Measurements from ENCODE around the gene LARP6. TPM values are rescaled to one million over a fixed set of nuclear protein-coding genes. Genes with fewer than 3 reads are reported as not detected.

LARP6 gene
- total RNA-seq, 1 donor from 2014 or later = 28.8 TPM

GRCh38 chr15:70793694-70794093, 60.3 kb downstream of the LARP6 start:
- no peak for DNase-seq (ENCODE audit: low read depth)
- no peak for TF ChIP-seq CTCF (conservative IDR thresholded peaks at IDR 0.05; ENCODE audit: low read depth, low read length)
- H3K4me3 ChIP-seq (ENCODE audit: low read depth, low read length) = no peak overlapping the region

DNA sequence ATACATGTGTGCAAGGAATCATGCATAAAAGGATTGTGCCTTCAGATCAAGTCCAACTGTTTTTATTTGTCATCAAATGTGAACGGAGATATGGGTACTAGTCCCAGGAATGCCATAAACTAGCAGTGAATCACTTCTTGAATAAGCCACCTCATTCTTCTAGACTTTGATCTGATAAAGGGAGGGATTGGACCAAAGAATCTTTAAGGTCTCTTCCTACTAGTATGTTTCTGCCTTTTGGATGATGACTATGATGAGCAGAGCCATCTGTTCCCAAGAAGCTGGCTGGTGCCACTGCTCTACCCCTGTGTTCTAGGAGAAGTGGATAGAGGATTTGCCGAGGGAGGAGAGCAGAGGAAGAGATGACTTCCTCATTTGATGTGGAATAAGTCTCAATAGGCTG, 61.8 kb downstream of the LARP6 start:
- TF ChIP-seq CTCF (conservative IDR thresholded peaks at IDR 0.05; ENCODE audit: low read depth, low read length) = no peak
- DNase-seq (ENCODE audit: low read depth) = peak; percentile 73
- no peak overlapping the region for H3K4me3 ChIP-seq (ENCODE audit: low read depth, low read length)

DNA sequence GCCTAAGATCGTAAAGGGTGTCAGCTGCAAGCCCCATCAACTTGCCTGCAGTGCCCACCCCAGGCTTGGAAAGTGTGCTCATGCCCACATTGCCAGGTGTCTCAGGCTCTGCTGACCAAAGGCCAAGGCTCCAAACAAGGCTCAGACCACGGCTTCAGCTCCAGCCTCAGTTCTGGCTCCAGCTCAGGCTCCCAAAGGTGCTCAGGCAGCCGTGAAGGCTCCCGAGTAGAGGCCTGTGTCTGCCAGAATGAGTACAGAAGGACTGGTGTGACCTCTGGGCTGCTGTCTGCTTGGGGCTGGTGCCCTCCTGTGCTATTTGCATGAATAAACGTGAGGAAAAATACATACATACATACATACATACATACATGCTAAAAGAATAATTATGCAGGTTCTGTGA, 62.7 kb downstream of the LARP6 start:
- no peak overlapping the region for H3K4me3 ChIP-seq (ENCODE audit: low read depth, low read length)
- DNase-seq (ENCODE audit: low read depth) = no peak
- TF ChIP-seq CTCF (conservative IDR thresholded peaks at IDR 0.05; ENCODE audit: low read depth, low read length) = peak; percentile 27

DNA sequence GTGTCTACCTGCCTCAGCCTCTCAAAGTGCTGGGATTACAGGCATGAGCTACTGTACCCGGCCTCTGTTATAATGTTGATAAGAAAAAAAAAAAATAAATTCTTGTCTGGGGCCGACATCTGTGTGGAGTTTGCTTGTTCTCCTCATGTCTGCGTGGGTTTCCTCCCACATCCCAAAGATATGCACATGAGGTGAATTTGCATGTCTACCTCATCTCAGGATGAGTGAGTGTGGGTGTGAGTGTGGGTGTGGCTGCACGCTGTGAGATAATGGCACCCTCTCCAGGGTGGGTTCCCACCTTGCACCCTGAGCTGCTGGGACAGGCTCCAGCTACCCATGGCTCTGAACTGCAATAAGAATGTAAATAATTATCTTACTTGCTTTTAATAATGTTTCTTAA, 64.7 kb downstream of the LARP6 start:
- H3K4me3 ChIP-seq (ENCODE audit: low read depth, low read length) = no peak overlapping the region
- no peak for TF ChIP-seq CTCF (conservative IDR thresholded peaks at IDR 0.05; ENCODE audit: low read depth, low read length)
- no peak for DNase-seq (ENCODE audit: low read depth)

DNA sequence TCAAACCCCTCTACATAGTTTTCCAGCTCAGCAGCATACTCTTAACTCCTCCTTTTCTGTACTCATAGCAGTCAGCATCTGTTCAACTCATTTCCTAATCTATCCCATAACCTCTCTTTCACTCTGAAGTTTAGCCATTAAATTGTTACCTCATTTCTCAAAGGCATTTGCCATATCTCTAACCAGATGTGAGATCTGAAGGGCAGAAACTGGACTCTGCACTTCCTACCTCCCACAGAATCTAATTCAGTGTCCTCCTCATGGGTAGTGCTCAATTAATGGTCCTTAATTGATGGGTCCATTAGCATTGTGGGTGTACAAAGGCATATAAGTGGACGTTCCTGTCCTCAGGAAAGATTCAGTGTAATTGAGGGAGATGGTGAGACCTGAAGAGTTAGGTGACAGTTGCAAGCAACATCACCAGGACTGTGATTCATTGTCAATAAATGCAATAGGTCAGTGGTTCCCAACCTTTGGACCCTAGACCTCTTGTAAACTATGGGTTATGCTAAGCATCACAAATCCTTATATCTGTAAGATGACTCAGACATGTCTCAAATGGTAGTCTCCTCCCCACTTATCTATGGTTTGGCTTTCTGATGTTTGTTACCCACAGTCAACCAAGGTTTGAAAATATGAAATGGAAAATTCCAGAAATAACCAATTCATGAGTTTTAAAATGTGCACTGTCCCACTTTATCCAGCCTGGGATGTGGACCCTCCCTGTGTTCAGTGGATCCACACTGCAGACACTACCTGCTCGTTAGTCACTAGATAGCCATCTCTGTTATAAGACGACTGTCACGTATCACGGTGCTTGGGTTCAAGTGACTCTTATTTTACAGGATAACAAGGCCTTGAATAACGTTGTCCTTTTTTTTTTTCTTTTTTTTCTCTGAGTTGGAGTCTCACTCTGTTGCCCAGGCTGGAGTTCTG, 65.6 kb downstream of the LARP6 start:
- no peak for DNase-seq (ENCODE audit: low read depth)
- no peak overlapping the region for H3K4me3 ChIP-seq (ENCODE audit: low read depth, low read length)
- TF ChIP-seq CTCF (conservative IDR thresholded peaks at IDR 0.05; ENCODE audit: low read depth, low read length) = no peak

DNA sequence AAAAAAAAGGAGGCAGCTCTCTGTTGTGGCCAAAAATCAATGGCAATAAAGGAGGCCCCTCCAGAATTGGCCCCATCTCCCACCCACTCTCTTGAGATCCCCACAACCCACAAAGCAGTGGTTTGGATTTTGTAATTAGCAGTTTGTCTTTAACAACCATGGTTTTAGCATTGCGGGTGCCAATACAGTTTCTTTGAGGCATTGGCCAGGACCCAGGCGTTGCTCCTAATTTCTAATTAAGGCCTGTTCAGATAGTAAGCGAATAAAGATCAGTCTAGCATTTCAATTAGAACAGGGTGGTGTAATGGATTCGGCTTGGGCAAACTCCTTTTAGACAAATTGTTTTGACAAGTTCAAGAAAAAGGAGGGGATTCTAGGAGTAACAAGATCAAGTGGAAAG, 67.0 kb downstream of the LARP6 start:
- no peak for DNase-seq (ENCODE audit: low read depth)
- no peak overlapping the region for H3K4me3 ChIP-seq (ENCODE audit: low read depth, low read length)
- no peak for TF ChIP-seq CTCF (conservative IDR thresholded peaks at IDR 0.05; ENCODE audit: low read depth, low read length)

DNA sequence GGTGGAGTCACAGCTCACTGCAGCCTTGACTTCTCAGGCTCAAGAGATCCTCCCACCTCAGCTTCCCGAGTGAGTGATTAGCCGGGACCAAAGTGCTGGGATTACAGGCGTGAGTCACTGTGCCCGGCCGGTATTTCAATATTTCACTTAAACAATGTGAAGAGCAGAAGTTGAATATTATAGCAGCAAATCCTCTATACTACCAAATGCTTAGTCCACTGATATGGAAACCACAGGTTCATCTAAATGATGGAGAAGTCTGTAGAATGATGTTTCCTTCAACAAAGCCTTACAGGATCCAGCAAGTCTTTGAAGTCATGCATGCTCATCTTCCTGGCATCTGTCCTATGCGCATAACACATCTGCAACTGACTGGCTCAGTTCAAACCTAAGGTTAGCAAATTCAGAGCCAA, 70.3 kb downstream of the LARP6 start:
- no peak for TF ChIP-seq CTCF (conservative IDR thresholded peaks at IDR 0.05; ENCODE audit: low read depth, low read length)
- H3K4me3 ChIP-seq (ENCODE audit: low read depth, low read length) = no peak overlapping the region
- DNase-seq (ENCODE audit: low read depth) = peak; percentile 68
